ENCODE results near the gene ZNF683. TPM values are rescaled to one million over a fixed set of nuclear protein-coding genes. Genes with fewer than 3 reads are reported as not detected.

The ZNF683 gene
- total and polyA plus RNA-seq, 2 donors (not counting 3 experiments of a cell fraction or from before 2014, with no cell fraction given) = not detected

GRCh38 chr1:26327956-26328362 lies 44.6 kb downstream of the ZNF683 start:
- H3K9me1 ChIP-seq (replicated peaks; ENCODE audit: control insufficient read depth, extremely low read depth, insufficient read depth, low read length) = no peaks in the 10 kb centered on the region
- POLR2A ChIA-PET = no interaction called here
- dilution Hi-C loops (cut with MboI; ENCODE audit: extremely low pct_ligation_motif_present, low sequenced_read_pairs) (no loop called here), intact Hi-C loops (cut with micrococcal nuclease) (no loop called here)
- H3K4me2 ChIP-seq (ENCODE audit: insufficient read depth, low read length) = no peak overlapping the region
- H3K27ac ChIP-seq (ENCODE audit: insufficient read depth, low read depth, low read length) = no peak overlapping the region
- no peak overlapping the region for H2AFZ ChIP-seq (ENCODE audit: low read depth, low read length)
- CTCF ChIA-PET = interaction anchor here (0.8 to 1.3 kb wide), 5 partner anchors 10 to 158 kb away, joined by 3 to 6 read pairs (median 3); partner anchors contain the start of gene ZNF593
- TF ChIP-seq JUN (IDR thresholded peaks at IDR 0.05; ENCODE audit: borderline replicate concordance, insufficient read depth, insufficient read length, low read depth) (no peak), MYC (IDR thresholded peaks at IDR 0.05; ENCODE audit: low read depth, low read length) (no peak), GATA2 (IDR thresholded peaks at IDR 0.05; ENCODE audit: insufficient read depth, insufficient read length, low read depth, low read length) (no peak), FOS (IDR thresholded peaks at IDR 0.05; ENCODE audit: borderline replicate concordance, insufficient read depth, low read length) (no peak), CTCF (IDR thresholded peaks at IDR 0.05; ENCODE audit: extremely low read depth in 1 of 2, insufficient read depth in 1 of 2, low read depth in 1 of 2, low read length in 2 of 2) (no peak), MAX (IDR thresholded peaks at IDR 0.05; ENCODE audit: insufficient read depth, insufficient read length) (no peak), POLR2AphosphoS5 (IDR thresholded peaks at IDR 0.05; ENCODE audit: insufficient read depth, low read depth, low read length) (no peak), POLR2A (IDR thresholded peaks at IDR 0.05; ENCODE audit: low read depth, low read length) (no peak), EZH2 (IDR thresholded peaks at IDR 0.05; ENCODE audit: borderline replicate concordance, low read depth, low read length, severe bottlenecking) (no peak)
- H3K9ac ChIP-seq (replicated peaks; ENCODE audit: extremely low read depth, insufficient read depth, low read length) = no peak overlapping the region
- H4K20me1 ChIP-seq (replicated peaks; ENCODE audit: control insufficient read depth, extremely low read depth, insufficient read depth, low read length) = no peaks in the 10 kb centered on the region
- DNase-seq (ENCODE audit: low read depth, low spot score) (no peak), FAIRE-seq (no peak)
- BruUV-seq (replicated peaks) = no TSS peak
- no peaks in the 10 kb centered on the region for H3K27me3 ChIP-seq (ENCODE audit: control insufficient read depth in 2 of 2, insufficient read depth in 2 of 2, low read length in 2 of 2)
- H3K9me3 ChIP-seq (replicated peaks; ENCODE audit: control insufficient read depth, insufficient read depth, low read length) = no peaks in the 10 kb centered on the region
- no peak overlapping the region for H3K4me3 ChIP-seq (replicated peaks in 1 of 3; ENCODE audit: insufficient read depth in 1 of 3, low read depth in 1 of 3, low read length in 3 of 3)
- no peaks in the 10 kb centered on the region for H3K79me2 ChIP-seq (ENCODE audit: control insufficient read depth, insufficient read depth, low read length)
- no peaks in the 10 kb centered on the region for H3K4me1 ChIP-seq (ENCODE audit: control insufficient read depth, extremely low read depth, insufficient read depth, low read length)
- no peaks in the 10 kb centered on the region for H3K36me3 ChIP-seq (ENCODE audit: control insufficient read depth in 2 of 2, extremely low read depth in 1 of 2, insufficient read depth in 2 of 2, low read length in 2 of 2)

All from endothelial cell of umbilical vein (primary cell).